Kidney epithelial cell (primary cell): ENCODE measurements around the gene PCMT1. TPM values are rescaled to one million over a fixed set of nuclear protein-coding genes. Genes with fewer than 3 reads are reported as not detected.

Experiments used
- DNase-seq: peaks from one replicate; pipeline ENCODE4 v3.0.0-alpha.2; 2010; ENCODE audit warnings: low read depth
- H3K27me3 ChIP-seq: 2 replicates; pipeline ENCODE4 v1.6.0; 2011; ENCODE audit warnings: low read length; ENCODE audit not compliant: control insufficient read depth, insufficient read depth
- H3K36me3 ChIP-seq: 2 replicates; pipeline ENCODE4 v1.5.1; 2011; ENCODE audit warnings: low read length; ENCODE audit not compliant: control insufficient read depth, insufficient read depth
- H3K4me3 ChIP-seq: 2 replicates; pipeline ENCODE4 v1.5.1; 2011; ENCODE audit warnings: low read depth, mild to moderate bottlenecking, control low read depth, low read length
- CTCF ChIP-seq: IDR thresholded peaks from 2 replicates; pipeline ENCODE4 v1.5.1; 2011; ENCODE audit warnings: mild to moderate bottlenecking, moderate library complexity, low read length, control low read depth, inconsistent platforms; ENCODE audit not compliant: insufficient read depth, poor library complexity, severe bottlenecking
- total RNA-seq: library from RNA; depleted of rRNA; stranded (reverse); fragments of >200 nt; gene quantifications from 2 replicates; pipeline ENCODE4 v1.2.3, GENCODE V29; 2015

Gene PCMT1
- total RNA-seq, result 110 and 112 TPM in 2 replicates

GRCh38 chr6:149749594-149750135, at the start of gene PCMT1:
PCMT1 (plus strand) TSS chr6:149749741; CDS start chr6:149749902, 161 bp downstream.
- Histone ChIP-seq H3K27me3 (no peaks in the 10 kb centered on the region), H3K36me3 (no peaks in the 10 kb centered on the region), H3K4me3 (peak within 1 kb of the TSS; percentile 100)
- peak; percentile 65 for DNase-seq
- TF ChIP-seq CTCF, result no peak

- H3K36me3 ChIP-seq, result no peaks in the 10 kb centered on the region
- DNase-seq, result no peak
- no peak for TF ChIP-seq CTCF
- H3K4me3 ChIP-seq, result no peak overlapping the region
- H3K27me3 ChIP-seq, result no peaks in the 10 kb centered on the region
Measured at GRCh38 chr6:149701714-149702113, 47.8 kb upstream of the PCMT1 start.

GRCh38 chr6:149711711-149712110, 37.8 kb upstream of the PCMT1 start:
- no peaks in the 10 kb centered on the region for H3K27me3 ChIP-seq
- no peaks in the 10 kb centered on the region for H3K36me3 ChIP-seq
- H3K4me3 ChIP-seq, result no peak overlapping the region
- TF ChIP-seq CTCF, result no peak
- DNase-seq, result no peak

GRCh38 chr6:149714442-149714841, 35.1 kb upstream of the PCMT1 start:
- no peak for TF ChIP-seq CTCF
- H3K36me3 ChIP-seq, result no peaks in the 10 kb centered on the region

GRCh38 chr6:149716181-149716963, 33.2 kb upstream of the PCMT1 start:
- no peaks in the 10 kb centered on the region for H3K36me3 ChIP-seq
- DNase-seq, result no peak
- no peak for TF ChIP-seq CTCF

More at GRCh38 chr6:149714442-149714841, 35.1 kb upstream of the PCMT1 start:
- H3K27me3 ChIP-seq, result no peaks in the 10 kb centered on the region
- H3K4me3 ChIP-seq, result no peak overlapping the region
- DNase-seq, result no peak

More at GRCh38 chr6:149716181-149716963, 33.2 kb upstream of the PCMT1 start:
- Histone ChIP-seq H3K4me3 (peak overlapping the region; percentile 99), H3K27me3 (no peaks in the 10 kb centered on the region)
